ENCODE data around the gene NAXD.

The NAXD gene

DNA sequence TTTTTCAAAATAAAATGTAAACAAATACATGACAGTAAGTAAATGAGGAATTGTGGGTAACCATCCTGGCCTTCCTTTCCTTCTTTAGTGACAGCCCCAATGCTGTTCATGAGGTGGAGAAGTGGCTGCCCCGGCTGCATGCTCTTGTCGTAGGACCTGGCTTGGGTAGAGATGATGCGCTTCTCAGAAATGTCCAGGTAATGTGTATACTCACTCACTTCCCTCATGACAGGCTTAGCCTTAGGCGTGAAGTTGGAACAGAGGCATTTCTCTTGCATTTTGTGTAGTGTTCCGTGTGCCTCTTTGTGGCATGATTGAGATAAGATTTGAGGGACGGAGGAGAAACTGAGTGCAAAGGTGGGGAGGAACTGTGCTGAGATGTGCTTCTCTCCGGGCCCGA, 12.0 kb downstream of the NAXD start:
- no peak overlapping the region for H3K18ac ChIP-seq (ENCODE audit: low read length)
- H3K23ac ChIP-seq (ENCODE audit: low read depth, low read length, poor library complexity), result no peak overlapping the region
- H4K91ac ChIP-seq (ENCODE audit: low read depth, low read length, poor library complexity), result no peak overlapping the region
- H3K4ac ChIP-seq (ENCODE audit: low read length), result no peak overlapping the region
- peaks cover 9% of the 10 kb centered on the region for H3K79me1 ChIP-seq (ENCODE audit: low read depth, low read length)
- H3K9ac ChIP-seq (ENCODE audit: low read depth, low read length, poor library complexity), result no peak overlapping the region
- no peaks in the 10 kb centered on the region for H3K27me3 ChIP-seq (ENCODE audit: control insufficient read depth in 3 of 3, insufficient read depth in 3 of 3, low read depth in 1 of 3, low read length in 3 of 3)
- no peak overlapping the region for H2BK15ac ChIP-seq (ENCODE audit: low read length)
- no peak overlapping the region for H3K27ac ChIP-seq (replicated peaks; ENCODE audit: low read length)
- DNase-seq (ENCODE audit: low spot score), result no peak
- no peak overlapping the region for H2BK12ac ChIP-seq (ENCODE audit: low read length)
- peaks cover 0 to 2% of the 10 kb centered on the region in 2 donors for H3K9me3 ChIP-seq (replicated peaks in 1 of 2; ENCODE audit: control insufficient read depth in 2 of 2, insufficient read depth in 1 of 2, low read depth in 1 of 2, low read length in 2 of 2)
- H2AFZ ChIP-seq (ENCODE audit: low read length), result no peak overlapping the region
- no peak overlapping the region for H3K4me2 ChIP-seq (ENCODE audit: insufficient read depth, low read length, poor library complexity, severe bottlenecking)
- H2BK5ac ChIP-seq (ENCODE audit: low read length), result no peak overlapping the region
- H3K4me3 ChIP-seq (ENCODE audit: low read length in 2 of 2), result no peak overlapping the region
- H3K4me1 ChIP-seq (ENCODE audit: control insufficient read depth in 2 of 2, insufficient read depth in 1 of 2, low read depth in 1 of 2, low read length in 2 of 2), result peaks cover 3 to 13% of the 10 kb centered on the region in 2 donors
- peaks cover 14 to 67% of the 10 kb centered on the region in 2 donors for H3K36me3 ChIP-seq (replicated peaks in 1 of 2; ENCODE audit: control insufficient read depth in 2 of 2, insufficient read depth in 2 of 2, low read length in 2 of 2)
- H3K14ac ChIP-seq (ENCODE audit: low read length), result no peak overlapping the region
- no peak overlapping the region for H2BK120ac ChIP-seq (ENCODE audit: low read depth, low read length)
- no peak overlapping the region for H4K8ac ChIP-seq (ENCODE audit: low read depth, low read length)
- WGBS, 2 donors (ENCODE audit: extremely low coverage in 2 of 2, insufficient read length in 2 of 2, insufficient replicate concordance in 1 of 2), result no CpG with 5 or more reads among the region's 8 CpGs
- H2AK5ac ChIP-seq (ENCODE audit: low read depth, low read length), result no peak overlapping the region

GRCh38 chr13:110627761-110628476, 12.6 kb downstream of the NAXD start:
- Histone ChIP-seq H3K4me3 (ENCODE audit: low read length in 2 of 2) (no peak overlapping the region), H3K18ac (ENCODE audit: low read length) (no peak overlapping the region), H4K91ac (ENCODE audit: low read depth, low read length, poor library complexity) (no peak overlapping the region), H3K27ac (replicated peaks; ENCODE audit: low read length) (no peak overlapping the region), H3K23ac (ENCODE audit: low read depth, low read length, poor library complexity) (no peak overlapping the region), H3K79me1 (ENCODE audit: low read depth, low read length) (peaks cover 6% of the 10 kb centered on the region), H3K9me3 (replicated peaks in 1 of 2; ENCODE audit: control insufficient read depth in 2 of 2, insufficient read depth in 1 of 2, low read depth in 1 of 2, low read length in 2 of 2) (peaks cover 0 to 2% of the 10 kb centered on the region in 2 donors), H3K27me3 (ENCODE audit: control insufficient read depth in 3 of 3, insufficient read depth in 3 of 3, low read depth in 1 of 3, low read length in 3 of 3) (no peaks in the 10 kb centered on the region), H2AFZ (ENCODE audit: low read length) (no peak overlapping the region), H3K4me2 (ENCODE audit: insufficient read depth, low read length, poor library complexity, severe bottlenecking) (no peak overlapping the region), H3K14ac (ENCODE audit: low read length) (no peak overlapping the region), H2BK12ac (ENCODE audit: low read length) (no peak overlapping the region), H3K4me1 (ENCODE audit: control insufficient read depth in 2 of 2, insufficient read depth in 1 of 2, low read depth in 1 of 2, low read length in 2 of 2) (peaks cover 3 to 13% of the 10 kb centered on the region in 2 donors), H3K9ac (ENCODE audit: low read depth, low read length, poor library complexity) (no peak overlapping the region), H4K8ac (ENCODE audit: low read depth, low read length) (no peak overlapping the region), H2BK5ac (ENCODE audit: low read length) (peak overlapping the region; percentile 2), H2BK15ac (ENCODE audit: low read length) (no peak overlapping the region), H2AK5ac (ENCODE audit: low read depth, low read length) (no peak overlapping the region), H3K36me3 (replicated peaks in 1 of 2; ENCODE audit: control insufficient read depth in 2 of 2, insufficient read depth in 2 of 2, low read length in 2 of 2) (peaks cover 12 to 61% of the 10 kb centered on the region in 2 donors), H3K4ac (ENCODE audit: low read length) (no peak overlapping the region), H2BK120ac (ENCODE audit: low read depth, low read length) (no peak overlapping the region)
- DNase-seq (ENCODE audit: low spot score), result no peak
- no CpG with 5 or more reads among the region's 12 CpGs for WGBS, 2 donors (ENCODE audit: extremely low coverage in 2 of 2, insufficient read length in 2 of 2, insufficient replicate concordance in 1 of 2)

- Histone ChIP-seq H3K79me1 (ENCODE audit: low read depth, low read length) (peaks cover 5% of the 10 kb centered on the region), H3K27ac (replicated peaks; ENCODE audit: low read length) (no peak overlapping the region), H4K91ac (ENCODE audit: low read depth, low read length, poor library complexity) (no peak overlapping the region), H3K4ac (ENCODE audit: low read length) (no peak overlapping the region), H3K36me3 (replicated peaks in 1 of 2; ENCODE audit: control insufficient read depth in 2 of 2, insufficient read depth in 2 of 2, low read length in 2 of 2) (peaks cover 11 to 56% of the 10 kb centered on the region in 2 donors), H3K4me1 (ENCODE audit: control insufficient read depth in 2 of 2, insufficient read depth in 1 of 2, low read depth in 1 of 2, low read length in 2 of 2) (peaks cover 3 to 13% of the 10 kb centered on the region in 2 donors), H3K18ac (ENCODE audit: low read length) (no peak overlapping the region), H2AFZ (ENCODE audit: low read length) (no peak overlapping the region), H4K8ac (ENCODE audit: low read depth, low read length) (no peak overlapping the region), H3K9me3 (replicated peaks in 1 of 2; ENCODE audit: control insufficient read depth in 2 of 2, insufficient read depth in 1 of 2, low read depth in 1 of 2, low read length in 2 of 2) (peaks cover 0 to 2% of the 10 kb centered on the region in 2 donors), H2BK12ac (ENCODE audit: low read length) (no peak overlapping the region), H3K14ac (ENCODE audit: low read length) (no peak overlapping the region), H3K23ac (ENCODE audit: low read depth, low read length, poor library complexity) (no peak overlapping the region), H3K4me3 (ENCODE audit: low read length in 2 of 2) (no peak overlapping the region), H2BK120ac (ENCODE audit: low read depth, low read length) (peak overlapping the region; percentile 41), H3K4me2 (ENCODE audit: insufficient read depth, low read length, poor library complexity, severe bottlenecking) (no peak overlapping the region), H2BK15ac (ENCODE audit: low read length) (no peak overlapping the region), H3K27me3 (ENCODE audit: control insufficient read depth in 3 of 3, insufficient read depth in 3 of 3, low read depth in 1 of 3, low read length in 3 of 3) (no peaks in the 10 kb centered on the region), H2AK5ac (ENCODE audit: low read depth, low read length) (no peak overlapping the region), H3K9ac (ENCODE audit: low read depth, low read length, poor library complexity) (peak overlapping the region; percentile 70), H2BK5ac (ENCODE audit: low read length) (peak overlapping the region; percentile 2)
- no peak for DNase-seq (ENCODE audit: low spot score)
- no CpG with 5 or more reads among the region's 13 CpGs for WGBS, 2 donors (ENCODE audit: extremely low coverage in 2 of 2, insufficient read length in 2 of 2, insufficient replicate concordance in 1 of 2)
Measured at GRCh38 chr13:110628477-110628793, 13.1 kb downstream of the NAXD start.

GRCh38 chr13:110628952-110629701, 13.8 kb downstream of the NAXD start:
- no peak overlapping the region for H4K91ac ChIP-seq (ENCODE audit: low read depth, low read length, poor library complexity)
- peak overlapping the region; percentile 97 for H3K14ac ChIP-seq (ENCODE audit: low read length)
- peak overlapping the region; percentile 41 for H2BK120ac ChIP-seq (ENCODE audit: low read depth, low read length)
- no peak overlapping the region for H2AFZ ChIP-seq (ENCODE audit: low read length)
- no CpG with 5 or more reads among the region's 19 CpGs for WGBS, 2 donors (ENCODE audit: extremely low coverage in 2 of 2, insufficient read length in 2 of 2, insufficient replicate concordance in 1 of 2)
- H3K79me1 ChIP-seq (ENCODE audit: low read depth, low read length), result peaks cover 5% of the 10 kb centered on the region
- no peak overlapping the region for H2BK12ac ChIP-seq (ENCODE audit: low read length)
- peaks cover 3 to 13% of the 10 kb centered on the region in 2 donors for H3K4me1 ChIP-seq (ENCODE audit: control insufficient read depth in 2 of 2, insufficient read depth in 1 of 2, low read depth in 1 of 2, low read length in 2 of 2)
- peaks cover 0 to 2% of the 10 kb centered on the region in 2 donors for H3K9me3 ChIP-seq (replicated peaks in 1 of 2; ENCODE audit: control insufficient read depth in 2 of 2, insufficient read depth in 1 of 2, low read depth in 1 of 2, low read length in 2 of 2)
- H3K27ac ChIP-seq (replicated peaks; ENCODE audit: low read length), result no peak overlapping the region
- H4K8ac ChIP-seq (ENCODE audit: low read depth, low read length), result no peak overlapping the region
- no peak overlapping the region for H3K4ac ChIP-seq (ENCODE audit: low read length)
- H3K36me3 ChIP-seq (replicated peaks in 1 of 2; ENCODE audit: control insufficient read depth in 2 of 2, insufficient read depth in 2 of 2, low read length in 2 of 2), result peaks cover 10 to 60% of the 10 kb centered on the region in 2 donors
- no peak overlapping the region for H3K4me3 ChIP-seq (ENCODE audit: low read length in 2 of 2)
- peak overlapping the region; percentile 65 for H3K23ac ChIP-seq (ENCODE audit: low read depth, low read length, poor library complexity)
- no peak overlapping the region for H2BK5ac ChIP-seq (ENCODE audit: low read length)
- no peak overlapping the region for H2AK5ac ChIP-seq (ENCODE audit: low read depth, low read length)
- no peak overlapping the region for H3K4me2 ChIP-seq (ENCODE audit: insufficient read depth, low read length, poor library complexity, severe bottlenecking)
- H2BK15ac ChIP-seq (ENCODE audit: low read length), result peak overlapping the region; percentile 49
- no peak overlapping the region for H3K18ac ChIP-seq (ENCODE audit: low read length)
- H3K27me3 ChIP-seq (ENCODE audit: control insufficient read depth in 3 of 3, insufficient read depth in 3 of 3, low read depth in 1 of 3, low read length in 3 of 3), result no peaks in the 10 kb centered on the region
- no peak for DNase-seq (ENCODE audit: low spot score)
- no peak overlapping the region for H3K9ac ChIP-seq (ENCODE audit: low read depth, low read length, poor library complexity)
